CD8-positive, alpha-beta memory T cell (primary cell): Measurements from ENCODE around the gene ANKRD44. TPM values are rescaled to one million over a fixed set of nuclear protein-coding genes. Genes with fewer than 3 reads are reported as not detected.

Experiments used
- CTCF ChIA-PET: fragments of 350-600 bp; sonication (Branson Sonifier 250); formaldehyde crosslinking; loops from one replicate; lab custom pipeline; 2021; ENCODE audit warnings: antibody characterized with exemption; lab: Charles Lee
- POLR2A ChIA-PET: fragments of 350-600 bp; sonication (Branson Sonifier 250); formaldehyde crosslinking; loops from one replicate; lab custom pipeline; 2021; ENCODE audit warnings: antibody characterized with exemption; lab: Charles Lee
- DNase-seq, 5 donors: peaks; one replicate each; pipeline versions ENCODE4 v3.0.0 to v3.0.0-alpha.2; 2020 to 2022; ENCODE audit warnings: mixed read lengths in 1 of 5
- H3K27ac ChIP-seq: one replicate; pipeline ENCODE4 v1.7.0; 2013; ENCODE audit warnings: low read depth, mild to moderate bottlenecking, low read length, moderate library complexity
- H3K27me3 ChIP-seq: 2 replicates; pipeline ENCODE4 v1.7.0; 2013; ENCODE audit warnings: low read length, mild to moderate bottlenecking; ENCODE audit not compliant: insufficient read depth, poor library complexity, severe bottlenecking
- H3K36me3 ChIP-seq: 2 replicates; pipeline ENCODE4 v1.7.0; 2013; ENCODE audit warnings: mild to moderate bottlenecking, low read length, moderate library complexity; ENCODE audit not compliant: insufficient read depth
- H3K4me1 ChIP-seq: 2 replicates; pipeline ENCODE4 v1.7.0; 2013; ENCODE audit warnings: mild to moderate bottlenecking, low read length, moderate library complexity; ENCODE audit not compliant: insufficient read depth
- H3K4me3 ChIP-seq: 2 replicates; pipeline ENCODE4 v1.7.0; 2013; ENCODE audit warnings: mild to moderate bottlenecking, low read length
- H3K9me3 ChIP-seq: 2 replicates; pipeline ENCODE4 v1.7.0; 2013; ENCODE audit warnings: mild to moderate bottlenecking, low read length
- H3K27ac Mint-ChIP-seq, 8 donors: one replicate each; pipeline ENCODE4 v1.8.0; 2020 to 2021; ENCODE audit warnings: mixed read lengths in 8 of 8, mild to moderate bottlenecking in 6 of 8, inconsistent platforms in 3 of 8, moderate library complexity in 3 of 8
- H3K27me3 Mint-ChIP-seq, 2 donors: one replicate each; pipeline ENCODE4 v1.8.0; 2020 to 2021; ENCODE audit warnings: mixed read lengths in 2 of 2, mild to moderate bottlenecking in 1 of 2, moderate library complexity in 1 of 2
- H3K36me3 Mint-ChIP-seq, 3 donors: one replicate each; pipeline ENCODE4 v1.8.0; 2020 to 2021; ENCODE audit warnings: mixed read lengths in 3 of 3, inconsistent platforms in 1 of 3, mild to moderate bottlenecking in 1 of 3
- H3K4me1 Mint-ChIP-seq, 3 donors: one replicate each; pipeline ENCODE4 v1.8.0; 2020 to 2021; ENCODE audit warnings: mixed read lengths in 3 of 3, inconsistent platforms in 1 of 3, mild to moderate bottlenecking in 1 of 3
- H3K4me3 Mint-ChIP-seq, 7 donors: one replicate each; pipeline ENCODE4 v1.8.0; 2020 to 2021; ENCODE audit warnings: mixed read lengths in 7 of 7, mild to moderate bottlenecking in 6 of 7, moderate library complexity in 4 of 7, inconsistent platforms in 2 of 7
- H3K9me3 Mint-ChIP-seq, 5 donors: one replicate each; pipeline ENCODE4 v1.8.0; 2020 to 2022; ENCODE audit warnings: mixed read lengths in 5 of 5, mild to moderate bottlenecking in 3 of 5, moderate library complexity in 2 of 5, inconsistent platforms in 1 of 5
- polyA plus RNA-seq: library from polyadenylated mRNA; unstranded; fragments of 300-500 nt; fragmentation: Illumina TruSeq; gene quantifications from one replicate; pipeline ENCODE4 v1.2.3, GENCODE V29; 2021
- total RNA-seq, 2 experiments: library from RNA; stranded (reverse); gene quantifications; one replicate each; pipeline ENCODE4 v1.2.3, GENCODE V29; 2021

The ANKRD44 gene
- total and polyA plus RNA-seq, 3 experiments from 2014 or later, result 90.1 to 150 (median 142) TPM

GRCh38 chr2:196962325-196962724 lies 348.3 kb downstream of the ANKRD44 start:
- no peaks in the 10 kb centered on the region for H3K36me3 ChIP-seq
- no peaks in the 10 kb centered on the region for H3K4me1 ChIP-seq
- DNase-seq, result no peak
- no peak overlapping the region for H3K27ac Mint-ChIP-seq
- peaks cover 0 to 4% (median 0%) of the 10 kb centered on the region in 3 donors for H3K36me3 Mint-ChIP-seq
- H3K4me3 Mint-ChIP-seq, result no peak overlapping the region
- peaks cover 12 to 18% (median 13%) of the 10 kb centered on the region in 3 donors for H3K4me1 Mint-ChIP-seq
- no peaks in the 10 kb centered on the region for H3K9me3 Mint-ChIP-seq
- H3K4me3 ChIP-seq, result no peak overlapping the region
- H3K27ac ChIP-seq, result no peak overlapping the region
- no peaks in the 10 kb centered on the region for H3K27me3 ChIP-seq
- H3K9me3 ChIP-seq, result no peaks in the 10 kb centered on the region
- POLR2A ChIA-PET, result no interaction called here
- H3K27me3 Mint-ChIP-seq, result no peaks in the 10 kb centered on the region
- CTCF ChIA-PET, result no interaction called here

DNA sequence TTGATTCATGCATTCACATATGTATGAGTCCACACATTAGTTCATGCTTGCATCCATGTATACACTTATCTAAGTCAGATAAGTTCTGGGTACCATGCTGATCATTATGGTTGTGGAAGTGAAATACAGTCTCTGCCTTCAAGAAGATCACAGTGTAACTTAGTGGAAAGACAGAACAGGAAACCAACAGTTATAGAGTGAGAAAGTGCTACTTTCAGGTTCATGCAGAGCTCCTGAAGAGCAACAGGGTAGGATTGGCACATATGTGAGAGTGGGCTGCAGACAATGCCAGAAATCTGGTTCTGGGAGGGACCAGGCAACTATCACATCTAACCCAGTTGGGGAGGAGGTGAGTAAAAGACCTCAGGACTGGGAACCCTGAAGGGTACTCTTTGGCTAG lies 348.7 kb downstream of the ANKRD44 start:
- no peak overlapping the region for H3K4me3 Mint-ChIP-seq
- DNase-seq, result no peak
- POLR2A ChIA-PET, result no interaction called here

DNA sequence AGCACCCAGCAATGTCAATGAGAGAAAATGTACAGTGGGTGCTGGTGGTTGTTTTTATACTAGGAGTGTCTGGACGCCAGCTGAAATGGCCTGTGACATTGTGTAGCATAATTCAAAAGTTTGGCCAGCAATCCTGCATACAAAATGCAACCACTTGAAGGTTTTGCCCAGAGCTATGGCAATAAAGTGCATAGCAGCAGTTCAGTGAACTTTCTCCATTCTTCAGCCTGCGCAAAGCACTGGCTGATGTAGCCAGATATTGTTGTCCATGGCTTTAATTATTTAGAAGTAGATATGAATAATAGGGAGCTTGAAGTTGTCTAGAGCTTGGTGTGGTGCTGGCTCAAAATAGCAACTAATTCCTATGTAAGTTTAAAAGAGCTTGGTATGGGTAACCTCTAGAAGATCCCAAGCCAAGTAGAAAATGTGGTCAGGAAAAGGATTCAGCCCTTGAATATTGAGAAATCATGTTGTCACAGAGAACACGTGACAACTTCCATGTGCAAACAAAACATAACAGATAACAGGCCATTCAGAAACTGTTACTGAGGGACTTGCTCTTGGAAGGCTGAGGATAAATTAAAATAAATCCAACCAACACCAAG lies 350.7 kb downstream of the ANKRD44 start:
- H3K36me3 Mint-ChIP-seq, result peaks cover 0 to 4% (median 0%) of the 10 kb centered on the region in 3 donors
- DNase-seq, result no peak
- H3K4me1 Mint-ChIP-seq, result peaks cover 12 to 18% (median 13%) of the 10 kb centered on the region in 3 donors
- H3K27me3 Mint-ChIP-seq, result peaks cover 0 to 4% of the 10 kb centered on the region in 2 donors
- Histone ChIP-seq H3K9me3 (no peaks in the 10 kb centered on the region), H3K4me3 (no peak overlapping the region), H3K27ac (no peak overlapping the region), H3K36me3 (no peaks in the 10 kb centered on the region), H3K4me1 (no peaks in the 10 kb centered on the region), H3K27me3 (no peaks in the 10 kb centered on the region)
- H3K4me3 Mint-ChIP-seq, result no peak overlapping the region
- CTCF ChIA-PET, result no interaction called here
- no peaks in the 10 kb centered on the region for H3K9me3 Mint-ChIP-seq
- H3K27ac Mint-ChIP-seq, result no peak overlapping the region
- POLR2A ChIA-PET, result interaction anchor here (0.6 kb wide), 1 partner anchor 35 kb away, joined by 4 read pairs; no protein-coding TSS in a partner anchor

More for the DNA sequence above, 348.7 kb downstream of the ANKRD44 start:
- Mint-ChIP-seq H3K9me3 (no peaks in the 10 kb centered on the region), H3K36me3 (peaks cover 0 to 4% (median 0%) of the 10 kb centered on the region in 3 donors), H3K4me1 (peaks cover 12 to 18% (median 13%) of the 10 kb centered on the region in 3 donors), H3K27ac (no peak overlapping the region), H3K27me3 (no peaks in the 10 kb centered on the region)
- no peaks in the 10 kb centered on the region for H3K4me1 ChIP-seq
- no peaks in the 10 kb centered on the region for H3K9me3 ChIP-seq
- no peaks in the 10 kb centered on the region for H3K36me3 ChIP-seq
- CTCF ChIA-PET, result no interaction called here
- H3K4me3 ChIP-seq, result no peak overlapping the region
- no peak overlapping the region for H3K27ac ChIP-seq
- H3K27me3 ChIP-seq, result no peaks in the 10 kb centered on the region

DNA sequence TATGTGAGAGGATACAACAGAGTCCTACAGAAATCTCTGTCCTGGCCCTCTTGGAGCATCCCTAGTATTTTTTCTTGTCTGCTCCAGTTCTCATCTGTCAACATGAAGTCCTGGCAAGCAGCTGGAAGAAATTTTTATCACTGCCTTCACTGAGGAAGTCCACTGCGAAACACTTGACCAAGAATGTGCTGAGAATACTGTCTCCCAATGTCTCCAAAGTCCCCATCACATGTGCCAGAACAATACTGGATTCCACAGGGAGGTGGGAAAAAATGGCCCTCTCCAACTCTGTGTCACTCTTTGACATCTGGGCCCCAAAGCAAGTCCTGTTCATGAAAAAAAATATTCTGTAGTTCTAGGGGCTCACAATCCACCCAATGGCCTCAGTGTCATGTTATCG lies 351.3 kb downstream of the ANKRD44 start:
- Mint-ChIP-seq H3K27me3 (peaks cover 0 to 4% of the 10 kb centered on the region in 2 donors), H3K9me3 (no peaks in the 10 kb centered on the region), H3K36me3 (peaks cover 0 to 4% (median 0%) of the 10 kb centered on the region in 3 donors), H3K4me3 (no peak overlapping the region), H3K4me1 (peaks cover 12 to 18% (median 13%) of the 10 kb centered on the region in 3 donors), H3K27ac (no peak overlapping the region)
- Histone ChIP-seq H3K36me3 (no peaks in the 10 kb centered on the region), H3K27me3 (no peaks in the 10 kb centered on the region), H3K4me3 (no peak overlapping the region), H3K9me3 (no peaks in the 10 kb centered on the region), H3K27ac (no peak overlapping the region), H3K4me1 (no peaks in the 10 kb centered on the region)
- POLR2A ChIA-PET, result no interaction called here
- DNase-seq, result no peak
- CTCF ChIA-PET, result no interaction called here

- DNase-seq, result no peak
- H3K27me3 ChIP-seq, result no peaks in the 10 kb centered on the region
- Mint-ChIP-seq H3K9me3 (no peaks in the 10 kb centered on the region), H3K27ac (no peak overlapping the region), H3K27me3 (peaks cover 0 to 4% of the 10 kb centered on the region in 2 donors), H3K4me1 (peaks cover 10 to 16% (median 10%) of the 10 kb centered on the region in 3 donors), H3K36me3 (peaks cover 0 to 4% (median 0%) of the 10 kb centered on the region in 3 donors), H3K4me3 (no peak overlapping the region)
- H3K4me3 ChIP-seq, result no peak overlapping the region
- no peaks in the 10 kb centered on the region for H3K36me3 ChIP-seq
- ChIA-PET POLR2A (no interaction called here), CTCF (no interaction called here)
- no peaks in the 10 kb centered on the region for H3K4me1 ChIP-seq
- H3K9me3 ChIP-seq, result no peaks in the 10 kb centered on the region
- H3K27ac ChIP-seq, result no peak overlapping the region
Observed at GRCh38 chr2:196957881-196958525, 352.6 kb downstream of the ANKRD44 start.

GRCh38 chr2:196957442-196957841 lies 353.1 kb downstream of the ANKRD44 start:
- Mint-ChIP-seq H3K27me3 (peaks cover 0 to 4% of the 10 kb centered on the region in 2 donors), H3K27ac (no peak overlapping the region), H3K4me1 (peaks cover 8 to 12% (median 8%) of the 10 kb centered on the region in 3 donors), H3K9me3 (no peaks in the 10 kb centered on the region), H3K36me3 (peaks cover 0 to 4% (median 0%) of the 10 kb centered on the region in 3 donors), H3K4me3 (no peak overlapping the region)
- Histone ChIP-seq H3K27me3 (no peaks in the 10 kb centered on the region), H3K9me3 (no peaks in the 10 kb centered on the region), H3K4me3 (no peak overlapping the region), H3K4me1 (no peaks in the 10 kb centered on the region), H3K27ac (no peak overlapping the region), H3K36me3 (no peaks in the 10 kb centered on the region)
- ChIA-PET CTCF (no interaction called here), POLR2A (no interaction called here)
- no peak for DNase-seq

- no peak overlapping the region for H3K27ac Mint-ChIP-seq
- H3K4me3 ChIP-seq, result no peak overlapping the region
- no peaks in the 10 kb centered on the region for H3K9me3 ChIP-seq
- peaks cover 0 to 9% of the 10 kb centered on the region in 2 donors for H3K27me3 Mint-ChIP-seq
- no peak overlapping the region for H3K4me3 Mint-ChIP-seq
- H3K27me3 ChIP-seq, result no peaks in the 10 kb centered on the region
- ChIA-PET CTCF (no interaction called here), POLR2A (no interaction called here)
- no peaks in the 10 kb centered on the region for H3K36me3 ChIP-seq
- H3K4me1 Mint-ChIP-seq, result no peaks in the 10 kb centered on the region
- H3K4me1 ChIP-seq, result no peaks in the 10 kb centered on the region
- no peak overlapping the region for H3K27ac ChIP-seq
- no peak for DNase-seq
- H3K36me3 Mint-ChIP-seq, result peaks cover 0 to 4% (median 0%) of the 10 kb centered on the region in 3 donors
- H3K9me3 Mint-ChIP-seq, result no peaks in the 10 kb centered on the region
Observed at GRCh38 chr2:196956069-196956468, 354.5 kb downstream of the ANKRD44 start.

DNA sequence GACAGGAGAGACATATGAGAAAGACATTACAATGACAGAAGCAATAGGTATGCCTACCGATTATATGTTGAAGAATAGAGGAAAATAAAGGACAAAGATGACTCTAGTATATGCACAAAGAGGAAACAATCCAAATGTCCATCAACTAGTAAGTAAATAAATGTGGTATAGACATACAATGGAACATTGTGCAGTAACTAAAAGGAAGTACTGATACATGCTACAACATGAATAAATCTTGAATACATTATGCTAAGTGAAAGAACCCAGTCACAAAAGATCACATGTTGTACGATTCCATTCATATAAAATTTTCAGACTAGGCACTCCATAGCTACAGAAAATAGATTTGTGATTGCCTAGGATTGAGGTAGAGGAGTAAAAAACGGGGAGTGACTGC lies 355.5 kb downstream of the ANKRD44 start:
- Histone ChIP-seq H3K27ac (no peak overlapping the region), H3K9me3 (no peaks in the 10 kb centered on the region), H3K27me3 (no peaks in the 10 kb centered on the region), H3K36me3 (no peaks in the 10 kb centered on the region), H3K4me1 (no peaks in the 10 kb centered on the region), H3K4me3 (no peak overlapping the region)
- CTCF ChIA-PET, result no interaction called here
- Mint-ChIP-seq H3K9me3 (no peaks in the 10 kb centered on the region), H3K4me1 (no peaks in the 10 kb centered on the region), H3K27ac (no peak overlapping the region), H3K4me3 (no peak overlapping the region), H3K36me3 (peaks cover 0 to 4% (median 0%) of the 10 kb centered on the region in 3 donors), H3K27me3 (peaks cover 0 to 13% of the 10 kb centered on the region in 2 donors)
- POLR2A ChIA-PET, result no interaction called here
- no peak for DNase-seq
